GM19099 (cell line): ENCODE results near the gene EMC7.

ENCODE experiments used
- POLR2A ChIP-seq: IDR thresholded peaks from 3 replicates; pipeline ENCODE4 v1.6.1; 2011; ENCODE audit warnings: low read depth; ENCODE audit not compliant: insufficient read length; ENCODE audit errors: extremely low read depth

EMC7 gene

GRCh38 chr15:34101366-34102174, at the start of gene EMC7, which contains the start of gene PGBD4:
TSS of gene EMC7 (minus strand) at chr15:34101862. CDS start at chr15:34101839, 23 bp downstream.
TSS of gene PGBD4 (plus strand) at chr15:34102083. CDS start at chr15:34102532, 449 bp downstream.
- TF ChIP-seq POLR2A = peak; percentile 99

DNA sequence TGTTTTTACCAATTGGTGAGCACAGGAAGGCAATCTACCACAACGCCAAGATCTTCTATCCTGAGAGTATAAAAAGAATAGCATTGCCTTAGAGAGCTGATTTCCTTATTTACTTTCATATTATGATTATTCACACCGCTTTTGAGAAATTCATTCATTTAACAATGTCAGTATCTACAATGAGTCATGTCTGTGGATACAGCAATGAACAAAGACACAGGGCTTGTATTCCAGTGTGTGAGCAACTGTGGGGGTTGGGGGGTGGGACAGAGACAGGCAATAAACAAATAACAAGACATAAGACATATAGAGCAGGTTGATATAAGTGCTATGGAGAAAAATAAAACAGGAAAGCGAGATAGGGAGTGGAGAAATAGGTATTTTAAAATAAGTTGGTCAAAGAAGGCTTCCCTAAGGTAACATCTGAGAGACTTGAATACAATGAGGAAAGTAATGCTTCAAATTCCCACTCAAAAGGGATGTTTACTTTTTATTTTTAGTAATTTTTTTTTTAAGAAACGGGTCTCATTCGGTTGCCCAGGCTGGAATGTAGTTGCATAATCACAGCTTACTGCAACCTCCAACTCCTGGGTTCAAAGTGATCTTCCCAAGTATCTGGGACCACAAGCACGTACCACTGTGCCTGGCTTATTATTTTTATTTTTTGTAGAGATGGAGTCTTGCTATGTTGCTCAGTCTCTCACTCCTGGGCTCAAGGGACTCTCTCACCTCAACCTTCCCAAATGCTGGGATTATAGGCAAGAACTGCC, 45.9 kb upstream of the EMC7 start:
- no peak for TF ChIP-seq POLR2A

DNA sequence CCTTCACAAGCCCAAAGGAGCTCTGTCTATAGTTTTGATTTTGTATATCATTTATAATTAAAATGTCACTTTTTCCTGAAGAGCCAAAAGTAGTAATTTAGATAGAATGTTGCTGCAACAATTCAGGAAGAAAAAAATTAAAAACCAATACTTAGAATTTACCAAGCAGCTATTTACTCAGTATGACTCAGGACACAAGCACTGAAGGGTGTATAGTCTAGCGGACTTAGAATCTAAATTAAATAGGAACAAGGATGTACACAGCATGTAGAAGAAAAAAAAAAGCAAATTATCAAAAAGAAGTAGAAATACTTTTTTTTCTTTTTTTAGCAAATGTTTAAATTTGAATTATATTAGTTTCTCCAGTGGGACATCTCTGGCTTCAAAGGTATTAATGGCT, 31.8 kb upstream of the EMC7 start:
- no peak for TF ChIP-seq POLR2A

DNA sequence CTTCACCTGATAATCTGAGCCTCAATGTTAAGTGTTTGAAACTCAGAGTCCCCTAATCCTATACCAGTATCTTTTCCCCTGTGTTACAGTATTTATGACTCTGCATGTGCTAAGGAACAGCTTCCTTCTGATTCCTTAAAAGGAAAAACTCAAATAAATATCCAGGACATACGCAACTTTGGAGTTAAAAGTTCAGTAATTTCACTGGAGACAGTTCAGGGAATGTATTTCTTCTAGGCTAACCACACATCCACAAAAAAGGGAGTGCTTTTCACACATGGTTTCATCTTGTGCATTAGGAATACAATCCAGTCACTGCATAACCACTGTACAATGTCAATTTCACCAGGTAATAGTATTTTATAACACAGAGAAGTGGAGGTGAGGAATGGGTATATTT, 31.2 kb upstream of the EMC7 start:
- no peak for TF ChIP-seq POLR2A

GRCh38 chr15:34128898-34129297, 27.2 kb upstream of the EMC7 start:
- no peak for TF ChIP-seq POLR2A

DNA sequence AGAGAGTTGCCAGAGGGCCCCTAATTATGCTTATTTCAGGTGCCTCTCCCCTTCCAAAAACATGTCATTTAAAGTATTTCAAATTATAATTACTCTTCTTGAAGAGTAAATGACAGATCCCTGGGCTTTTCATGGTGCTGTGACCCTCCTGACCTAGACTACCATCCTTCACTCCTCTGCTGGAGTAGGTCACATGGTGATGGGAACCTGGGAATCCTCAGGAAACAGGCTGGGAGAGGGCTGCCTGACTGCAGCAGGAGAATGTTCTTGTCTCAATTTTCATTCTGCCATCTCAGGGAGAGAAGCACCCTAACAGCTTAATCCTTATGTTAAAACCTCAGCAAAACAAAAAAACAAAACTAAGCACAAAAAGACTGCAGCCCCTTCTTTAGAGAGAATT, 24.9 kb upstream of the EMC7 start:
- no peak for TF ChIP-seq POLR2A

- TF ChIP-seq POLR2A = no peak
These were observed 24.3 kb upstream of the EMC7 start for GRCh38 chr15:34125945-34126344.

GRCh38 chr15:34124651-34125050, 23.0 kb upstream of the EMC7 start:
- TF ChIP-seq POLR2A = no peak

DNA sequence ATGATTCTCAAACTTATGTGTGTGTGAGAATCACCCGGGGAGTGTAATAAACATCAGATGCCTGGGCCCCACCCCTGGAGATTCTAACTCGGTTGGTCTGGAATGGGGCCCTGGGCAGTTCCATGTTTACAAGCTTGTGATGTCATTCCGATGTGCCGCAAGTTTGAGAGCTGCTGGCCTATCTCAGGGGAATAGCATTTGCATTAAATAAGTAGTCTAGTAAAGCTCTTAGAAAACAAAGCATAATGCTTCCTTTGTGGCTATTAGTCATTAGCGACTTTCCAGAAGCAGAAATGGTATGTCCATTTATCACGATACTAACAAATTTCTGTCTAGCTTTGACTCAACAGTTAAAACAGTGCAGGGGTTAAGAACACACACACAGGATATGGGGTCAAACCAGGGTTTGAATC, 21.1 kb upstream of the EMC7 start:
- TF ChIP-seq POLR2A = no peak

GRCh38 chr15:34119291-34119690, 17.6 kb upstream of the EMC7 start:
- TF ChIP-seq POLR2A = no peak

- no peak for TF ChIP-seq POLR2A
These were observed 15.0 kb upstream of the EMC7 start for GRCh38 chr15:34116620-34117019.

GRCh38 chr15:34114739-34115138, 13.1 kb upstream of the EMC7 start:
- TF ChIP-seq POLR2A = no peak

DNA sequence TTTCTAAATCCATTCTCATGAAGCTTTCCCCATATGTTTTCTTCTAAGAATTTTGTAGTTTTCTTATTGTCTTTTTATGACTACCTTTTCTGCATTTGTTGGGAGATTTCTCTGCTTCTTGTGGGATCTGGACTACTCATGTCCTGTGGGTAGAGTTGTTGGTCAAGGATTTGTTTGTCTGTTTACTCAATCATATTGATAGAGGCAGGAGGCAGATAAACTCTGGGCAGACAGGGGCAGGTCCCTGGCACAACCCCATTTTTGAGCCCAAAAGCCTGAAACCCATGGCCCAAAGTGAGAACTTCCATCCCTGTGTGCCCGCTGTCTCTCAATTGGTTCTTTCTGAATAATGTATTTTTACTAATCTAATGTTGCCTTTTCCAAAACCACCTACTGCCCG, 12.6 kb upstream of the EMC7 start:
- no peak for TF ChIP-seq POLR2A

- TF ChIP-seq POLR2A = no peak
These were observed 9.8 kb upstream of the EMC7 start for GRCh38 chr15:34111488-34111887.

- TF ChIP-seq POLR2A = no peak
These were observed 8.4 kb upstream of the EMC7 start for GRCh38 chr15:34109797-34110663.
